SK-N-SH treated with all-trans-retinoic acid at 6 μM for 48 hours (cell line): Measurements from ENCODE around the gene RBBP4.

ENCODE experiments used
- ATAC-seq: fragments of 200-7000 bp; cut with Tn5 transposase; 3 replicates; pipeline ENCODE4 v1.9.1; 2020; ENCODE audit warnings: mild to moderate bottlenecking, moderate library complexity
- ARNTL ChIP-seq: fragments of 450-650 bp; formaldehyde crosslinking; IDR thresholded peaks from 2 replicates; pipeline ENCODE4 v1.5.0; 2020; ENCODE audit warnings: low read depth, mild to moderate bottlenecking, moderate library complexity, borderline replicate concordance
- BACH2 ChIP-seq: fragments of 250-450 bp; sonication (Bioruptor Pico); IDR thresholded peaks from 2 replicates; pipeline ENCODE4 v1.9.0; 2021; ENCODE audit warnings: mild to moderate bottlenecking, borderline replicate concordance
- CREB5 ChIP-seq: fragments of 250-450 bp; sonication (Bioruptor Pico); IDR thresholded peaks from 2 replicates; pipeline ENCODE4 v1.5.1; 2020; ENCODE audit warnings: low read depth, mild to moderate bottlenecking, moderate library complexity
- CSDC2 ChIP-seq: fragments of 250-450 bp; sonication (Bioruptor Pico); IDR thresholded peaks from 2 replicates; pipeline ENCODE4 v1.5.0; 2020; ENCODE audit warnings: mild to moderate bottlenecking, moderate library complexity
- CSRNP3 ChIP-seq: fragments of 250-450 bp; sonication (Bioruptor Pico); IDR thresholded peaks from 2 replicates; pipeline ENCODE4 v1.5.1; 2021; ENCODE audit warnings: mild to moderate bottlenecking, moderate library complexity
- ESRRG ChIP-seq: fragments of 250-450 bp; sonication (Bioruptor Pico); IDR thresholded peaks from 2 replicates; pipeline ENCODE4 v1.6.1; 2021; ENCODE audit warnings: mild to moderate bottlenecking
- GLIS3 ChIP-seq: fragments of 250-450 bp; sonication (Bioruptor Pico); IDR thresholded peaks from 2 replicates; pipeline ENCODE4 v1.5.0; 2020; ENCODE audit warnings: mild to moderate bottlenecking, moderate library complexity
- ISL1 ChIP-seq: fragments of 250-450 bp; sonication (Bioruptor Pico); IDR thresholded peaks from 2 replicates; pipeline ENCODE4 v2.1.2; 2022; ENCODE audit warnings: mild to moderate bottlenecking, moderate library complexity
- OSR1 ChIP-seq: fragments of 250-450 bp; sonication (Bioruptor Pico); IDR thresholded peaks from 2 replicates; pipeline ENCODE4 v1.8.0; 2022; ENCODE audit warnings: moderate library complexity, mild to moderate bottlenecking, inconsistent platforms
- PPARA ChIP-seq: fragments of 250-450 bp; sonication (Bioruptor Pico); IDR thresholded peaks from 2 replicates; pipeline ENCODE4 v1.5.0; 2020; ENCODE audit warnings: mild to moderate bottlenecking, borderline replicate concordance
- SNAI2 ChIP-seq: fragments of 250-450 bp; sonication (Bioruptor Pico); IDR thresholded peaks from 2 replicates; pipeline ENCODE4 v1.5.0; 2020; ENCODE audit warnings: mild to moderate bottlenecking, moderate library complexity
- TCF4 ChIP-seq: fragments of 250-450 bp; sonication (Bioruptor Pico); IDR thresholded peaks from 2 replicates; pipeline ENCODE4 v1.8.0; 2021; ENCODE audit warnings: mild to moderate bottlenecking, moderate library complexity, borderline replicate concordance
- TOX ChIP-seq: fragments of 250-450 bp; sonication (Bioruptor Pico); IDR thresholded peaks from 2 replicates; pipeline ENCODE4 v1.8.0; 2021; ENCODE audit warnings: mild to moderate bottlenecking, moderate library complexity, borderline replicate concordance
- ZC3H10 ChIP-seq: fragments of 250-450 bp; sonication (Bioruptor Pico); IDR thresholded peaks from 2 replicates; pipeline ENCODE4 v1.5.1; 2021; ENCODE audit warnings: mild to moderate bottlenecking, moderate library complexity
- ZFP3 ChIP-seq: fragments of 250-450 bp; sonication (Bioruptor Pico); IDR thresholded peaks from 2 replicates; pipeline ENCODE4 v1.5.0; 2020; ENCODE audit warnings: mild to moderate bottlenecking, moderate library complexity
- ZFP30 ChIP-seq: fragments of 450-650 bp; formaldehyde crosslinking; IDR thresholded peaks from 2 replicates; pipeline ENCODE4 v1.5.0; 2022; ENCODE audit warnings: mild to moderate bottlenecking, moderate library complexity
- ZNF565 ChIP-seq: fragments of 450-650 bp; formaldehyde crosslinking; conservative IDR thresholded peaks from 2 replicates; pipeline ENCODE4 v1.5.0; 2020; ENCODE audit warnings: low read depth, mild to moderate bottlenecking, moderate library complexity
- ZNF70 ChIP-seq: fragments of 450-650 bp; formaldehyde crosslinking; IDR thresholded peaks from 2 replicates; pipeline ENCODE4 v1.5.0; 2020; ENCODE audit warnings: mild to moderate bottlenecking, moderate library complexity
- ZNF8 ChIP-seq: fragments of 450-650 bp; formaldehyde crosslinking; IDR thresholded peaks from 2 replicates; pipeline ENCODE4 v1.5.0; 2020; ENCODE audit warnings: mild to moderate bottlenecking, moderate library complexity
- TF ChIP-seq, protein P1 (sequence below): fragments of 250-450 bp; sonication (Bioruptor Pico); IDR thresholded peaks from 2 replicates; pipeline ENCODE4 v1.8.0; 2020; ENCODE audit warnings: mild to moderate bottlenecking, moderate library complexity, borderline replicate concordance
- TF ChIP-seq, protein P2 (sequence below): fragments of 250-450 bp; sonication (Bioruptor Pico); IDR thresholded peaks from 2 replicates; pipeline ENCODE4 v1.8.0; 2021; ENCODE audit warnings: low read depth, mild to moderate bottlenecking, moderate library complexity, borderline replicate concordance
- TF ChIP-seq, protein P3 (sequence below): fragments of 250-450 bp; sonication (Bioruptor Pico); IDR thresholded peaks from 2 replicates; pipeline ENCODE4 v1.5.0; 2020; ENCODE audit warnings: mild to moderate bottlenecking, moderate library complexity

Gene RBBP4

DNA sequence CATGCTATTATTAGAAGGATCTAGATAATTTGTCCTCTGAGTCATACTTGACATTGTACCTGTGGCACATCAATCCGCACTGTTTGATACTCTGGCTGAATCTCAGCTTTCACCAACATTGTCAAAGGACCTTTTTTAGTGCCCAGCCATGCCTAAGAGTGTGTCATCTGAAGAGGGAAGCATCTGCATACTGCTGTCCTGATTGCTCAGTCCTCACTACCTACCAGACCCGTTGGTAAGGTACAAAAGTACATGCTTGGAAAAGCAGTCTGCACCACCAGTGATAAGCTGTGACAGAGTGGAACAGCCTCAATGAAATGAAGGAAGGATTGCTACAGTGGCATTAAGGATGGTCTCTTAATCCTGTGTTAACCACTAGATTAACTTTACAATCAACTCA, 34.5 kb downstream of the RBBP4 start (continued):
- TF ChIP-seq CSRNP3 (CRISPR knock-in tag), result no peak
- TF ChIP-seq GLIS3 (CRISPR knock-in tag), result no peak
- TF ChIP-seq ISL1 (CRISPR knock-in tag), result no peak
- TF ChIP-seq BACH2 (CRISPR knock-in tag), result no peak
- TF ChIP-seq ZFP3 (CRISPR knock-in tag), result no peak
- TF ChIP-seq TCF4 (CRISPR knock-in tag), result no peak
- no peak for TF ChIP-seq ZNF70 (CRISPR knock-in tag)
- TF ChIP-seq TOX (CRISPR knock-in tag), result no peak
- TF ChIP-seq OSR1 (CRISPR knock-in tag), result no peak
- no peak for TF ChIP-seq ZNF8 (CRISPR knock-in tag)
- no peak for TF ChIP-seq CREB5 (CRISPR knock-in tag)

DNA sequence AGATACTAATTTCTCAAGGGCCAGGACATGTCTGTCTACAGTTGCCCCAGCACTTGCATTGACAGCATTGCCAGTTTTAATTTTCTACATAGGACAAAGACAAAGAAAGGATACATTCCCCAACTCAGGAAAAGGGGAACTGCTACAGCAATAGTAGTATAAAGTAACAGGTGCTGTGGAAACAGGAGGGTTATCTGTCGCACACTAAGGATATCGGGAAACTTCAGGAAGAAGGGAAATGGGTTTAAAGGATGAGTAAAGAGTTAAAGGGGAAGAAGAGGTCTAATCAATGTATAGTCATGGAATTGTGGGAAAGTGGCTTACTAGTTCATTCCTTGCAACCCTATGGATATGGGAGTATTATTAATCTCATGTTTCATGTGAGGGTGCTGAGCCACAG, 35.4 kb downstream of the RBBP4 start:
- ATAC-seq, result no peak
- TF ChIP-seq CSDC2 (CRISPR knock-in tag) (no peak), CSRNP3 (CRISPR knock-in tag) (no peak)

- ATAC-seq, result no peak
- TF ChIP-seq, protein P1, sequence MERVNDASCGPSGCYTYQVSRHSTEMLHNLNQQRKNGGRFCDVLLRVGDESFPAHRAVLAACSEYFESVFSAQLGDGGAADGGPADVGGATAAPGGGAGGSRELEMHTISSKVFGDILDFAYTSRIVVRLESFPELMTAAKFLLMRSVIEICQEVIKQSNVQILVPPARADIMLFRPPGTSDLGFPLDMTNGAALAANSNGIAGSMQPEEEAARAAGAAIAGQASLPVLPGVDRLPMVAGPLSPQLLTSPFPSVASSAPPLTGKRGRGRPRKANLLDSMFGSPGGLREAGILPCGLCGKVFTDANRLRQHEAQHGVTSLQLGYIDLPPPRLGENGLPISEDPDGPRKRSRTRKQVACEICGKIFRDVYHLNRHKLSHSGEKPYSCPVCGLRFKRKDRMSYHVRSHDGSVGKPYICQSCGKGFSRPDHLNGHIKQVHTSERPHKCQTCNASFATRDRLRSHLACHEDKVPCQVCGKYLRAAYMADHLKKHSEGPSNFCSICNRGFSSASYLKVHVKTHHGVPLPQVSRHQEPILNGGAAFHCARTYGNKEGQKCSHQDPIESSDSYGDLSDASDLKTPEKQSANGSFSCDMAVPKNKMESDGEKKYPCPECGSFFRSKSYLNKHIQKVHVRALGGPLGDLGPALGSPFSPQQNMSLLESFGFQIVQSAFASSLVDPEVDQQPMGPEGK (CRISPR knock-in tag), result no peak
- TF ChIP-seq PPARA (CRISPR knock-in tag) (no peak), CREB5 (CRISPR knock-in tag) (no peak), ESRRG (CRISPR knock-in tag) (no peak), ZNF70 (CRISPR knock-in tag) (no peak), SNAI2 (CRISPR knock-in tag) (no peak), ZFP30 (CRISPR knock-in tag) (no peak), TOX (CRISPR knock-in tag) (no peak), CSDC2 (CRISPR knock-in tag) (no peak), ARNTL (no peak), ZC3H10 (CRISPR knock-in tag) (no peak), GLIS3 (CRISPR knock-in tag) (no peak), ZNF565 (CRISPR knock-in tag) (no peak), ZFP3 (CRISPR knock-in tag) (no peak)
- TF ChIP-seq, protein P2, sequence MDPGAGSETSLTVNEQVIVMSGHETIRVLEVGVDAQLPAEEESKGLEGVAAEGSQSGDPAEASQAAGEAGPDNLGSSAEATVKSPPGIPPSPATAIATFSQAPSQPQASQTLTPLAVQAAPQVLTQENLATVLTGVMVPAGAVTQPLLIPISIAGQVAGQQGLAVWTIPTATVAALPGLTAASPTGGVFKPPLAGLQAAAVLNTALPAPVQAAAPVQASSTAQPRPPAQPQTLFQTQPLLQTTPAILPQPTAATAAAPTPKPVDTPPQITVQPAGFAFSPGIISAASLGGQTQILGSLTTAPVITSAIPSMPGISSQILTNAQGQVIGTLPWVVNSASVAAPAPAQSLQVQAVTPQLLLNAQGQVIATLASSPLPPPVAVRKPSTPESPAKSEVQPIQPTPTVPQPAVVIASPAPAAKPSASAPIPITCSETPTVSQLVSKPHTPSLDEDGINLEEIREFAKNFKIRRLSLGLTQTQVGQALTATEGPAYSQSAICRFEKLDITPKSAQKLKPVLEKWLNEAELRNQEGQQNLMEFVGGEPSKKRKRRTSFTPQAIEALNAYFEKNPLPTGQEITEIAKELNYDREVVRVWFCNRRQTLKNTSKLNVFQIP, result no peak
- TF ChIP-seq, protein P3, sequence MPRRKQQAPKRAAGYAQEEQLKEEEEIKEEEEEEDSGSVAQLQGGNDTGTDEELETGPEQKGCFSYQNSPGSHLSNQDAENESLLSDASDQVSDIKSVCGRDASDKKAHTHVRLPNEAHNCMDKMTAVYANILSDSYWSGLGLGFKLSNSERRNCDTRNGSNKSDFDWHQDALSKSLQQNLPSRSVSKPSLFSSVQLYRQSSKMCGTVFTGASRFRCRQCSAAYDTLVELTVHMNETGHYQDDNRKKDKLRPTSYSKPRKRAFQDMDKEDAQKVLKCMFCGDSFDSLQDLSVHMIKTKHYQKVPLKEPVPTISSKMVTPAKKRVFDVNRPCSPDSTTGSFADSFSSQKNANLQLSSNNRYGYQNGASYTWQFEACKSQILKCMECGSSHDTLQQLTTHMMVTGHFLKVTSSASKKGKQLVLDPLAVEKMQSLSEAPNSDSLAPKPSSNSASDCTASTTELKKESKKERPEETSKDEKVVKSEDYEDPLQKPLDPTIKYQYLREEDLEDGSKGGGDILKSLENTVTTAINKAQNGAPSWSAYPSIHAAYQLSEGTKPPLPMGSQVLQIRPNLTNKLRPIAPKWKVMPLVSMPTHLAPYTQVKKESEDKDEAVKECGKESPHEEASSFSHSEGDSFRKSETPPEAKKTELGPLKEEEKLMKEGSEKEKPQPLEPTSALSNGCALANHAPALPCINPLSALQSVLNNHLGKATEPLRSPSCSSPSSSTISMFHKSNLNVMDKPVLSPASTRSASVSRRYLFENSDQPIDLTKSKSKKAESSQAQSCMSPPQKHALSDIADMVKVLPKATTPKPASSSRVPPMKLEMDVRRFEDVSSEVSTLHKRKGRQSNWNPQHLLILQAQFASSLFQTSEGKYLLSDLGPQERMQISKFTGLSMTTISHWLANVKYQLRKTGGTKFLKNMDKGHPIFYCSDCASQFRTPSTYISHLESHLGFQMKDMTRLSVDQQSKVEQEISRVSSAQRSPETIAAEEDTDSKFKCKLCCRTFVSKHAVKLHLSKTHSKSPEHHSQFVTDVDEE (CRISPR knock-in tag), result no peak
These were observed 42.6 kb downstream of the RBBP4 start for GRCh38 chr1:32693455-32694174.
